ENCODE data around the gene SPTLC2. TPM values are rescaled to one million over a fixed set of nuclear protein-coding genes. Genes with fewer than 3 reads are reported as not detected.

SPTLC2 gene
- total and polyA plus RNA-seq, 2 of the 8 experiments (the other 6 are each of a cell fraction or from before 2014, with no cell fraction given): 8.9 to 35.1 TPM

- CTCF ChIA-PET (ENCODE audit: partially characterized antibody): interaction anchor here (0.7 to 3.1 kb wide), 3 partner anchors 10 to 695 kb away, joined by 3 to 14 read pairs (median 3); no protein-coding TSS in a partner anchor
- Histone ChIP-seq H2BK20ac (ENCODE audit: low read length) (no peak overlapping the region), H2BK15ac (ENCODE audit: low read length) (no peak overlapping the region), H3K14ac (ENCODE audit: insufficient read length) (no peak overlapping the region), H3K27me3 (replicated peaks in 1 of 4; ENCODE audit: control insufficient read depth in 3 of 4, extremely low read depth in 1 of 4, insufficient read depth in 3 of 4, low read length in 3 of 4) (no peaks in the 10 kb centered on the region), H3K9ac (replicated peaks in 1 of 4; ENCODE audit: extremely low read depth in 1 of 4, low read depth in 3 of 4, low read length in 3 of 4) (no peak overlapping the region), H2AK5ac (ENCODE audit: low read depth, low read length) (no peak overlapping the region), H3K79me2 (ENCODE audit: control insufficient read depth in 1 of 2, insufficient read depth in 2 of 2, low read length in 2 of 2) (no peaks in the 10 kb centered on the region), H4K5ac (ENCODE audit: insufficient read length, low read depth, low read length) (no peak overlapping the region), H2AFZ (ENCODE audit: low read length) (no peak overlapping the region), H4K20me1 (replicated peaks in 1 of 2; ENCODE audit: control insufficient read depth in 1 of 2, insufficient read depth in 2 of 2, low read length in 2 of 2) (no peaks in the 10 kb centered on the region), H3K4me1 (replicated peaks in 1 of 4; ENCODE audit: control insufficient read depth in 3 of 4, insufficient read depth in 4 of 4, low read length in 3 of 4) (no peaks in the 10 kb centered on the region; a peak in 1 of 7 replicates), H3K23ac (ENCODE audit: insufficient read length) (no peak overlapping the region), H4K91ac (replicated peaks; ENCODE audit: insufficient read length, low read length) (no peak overlapping the region), H2BK5ac (ENCODE audit: low read depth, low read length) (no peak overlapping the region), H3K18ac (ENCODE audit: extremely low read depth, low read length) (no peak overlapping the region), H2BK12ac (ENCODE audit: low read depth, low read length) (no peak overlapping the region), H3K23me2 (ENCODE audit: low read depth, low read length) (no peaks in the 10 kb centered on the region), H4K8ac (ENCODE audit: extremely low read depth, insufficient read depth, low read length) (no peak overlapping the region), H2BK120ac (replicated peaks; ENCODE audit: low read depth, low read length) (no peak overlapping the region), H3K4ac (replicated peaks; ENCODE audit: insufficient read length, low read depth, low read length) (no peak overlapping the region), H3K56ac (replicated peaks; ENCODE audit: insufficient read length, low read depth, low read length) (no peak overlapping the region), H3K79me1 (ENCODE audit: low read depth, low read length) (no peaks in the 10 kb centered on the region), H3K4me2 (ENCODE audit: insufficient read depth in 1 of 2, low read depth in 2 of 2, low read length in 2 of 2) (no peak overlapping the region), H3K9me3 (ENCODE audit: insufficient read depth in 2 of 2, low read depth in 1 of 2, low read length in 1 of 2) (no peaks in the 10 kb centered on the region), H3K4me3 (ENCODE audit: extremely low read depth in 1 of 4, insufficient read depth in 2 of 4, low read depth in 3 of 4, low read length in 4 of 4) (no peak overlapping the region), H3K27ac (ENCODE audit: low read depth, low read length) (no peak overlapping the region), H3K36me3 (ENCODE audit: control insufficient read depth in 2 of 4, insufficient read depth in 4 of 4, low read length in 3 of 4) (no peaks in the 10 kb centered on the region; a peak in 1 of 8 replicates)
- POLR2A ChIA-PET (ENCODE audit: partially characterized antibody): interaction anchor here (0.9 kb wide), 1 partner anchor 11 kb away, joined by 3 read pairs; no protein-coding TSS in a partner anchor
- FAIRE-seq (no peak), DNase-seq (ENCODE audit: low read depth in 1 of 2, low spot score in 2 of 2) (no peak)
- WGBS, 2 experiments (ENCODE audit: extremely low coverage in 1 of 2, insufficient coverage in 1 of 2, insufficient read length in 1 of 2, insufficient replicate concordance in 2 of 2, low coverage in 1 of 2, low lambda C conversion rate in 2 of 2, missing lambda C conversion rate in 1 of 2): 87% methylated on average over 7 of the region's 7 CpGs; no CpG with 5 or more reads in 1 of the 2 experiments
- no peak for TF ChIP-seq GTF2F1 (IDR thresholded peaks at IDR 0.05; ENCODE audit: borderline replicate concordance, low read depth, low read length)
- TF ChIP-seq ZNF274 (IDR thresholded peaks at IDR 0.05; ENCODE audit: borderline replicate concordance, extremely low read depth, low read length): no peak
- TF ChIP-seq CTCF (IDR thresholded peaks at IDR 0.05; ENCODE audit: control extremely low read depth in 1 of 3, insufficient read depth in 1 of 3, low read depth in 1 of 3, low read length in 3 of 3): no peak
- no peak for TF ChIP-seq TAF1 (IDR thresholded peaks at IDR 0.05; ENCODE audit: low read depth, low read length)
- TF ChIP-seq SIRT6 (IDR thresholded peaks at IDR 0.05; ENCODE audit: low read length): no peak
- TF ChIP-seq BACH1 (IDR thresholded peaks at IDR 0.05; ENCODE audit: low read length): no peak
- no peak for TF ChIP-seq GABPA (IDR thresholded peaks at IDR 0.05; ENCODE audit: borderline replicate concordance, insufficient read depth, low read length)
- TF ChIP-seq EGR1 (IDR thresholded peaks at IDR 0.05; ENCODE audit: borderline replicate concordance, low read depth, low read length): no peak
- TF ChIP-seq SIN3A (conservative IDR thresholded peaks at IDR 0.05 in 1 of 2, IDR thresholded peaks at IDR 0.05 in 1 of 2; ENCODE audit: low read depth in 1 of 2, low read length in 2 of 2): no peak
- TF ChIP-seq CBX8 (IDR thresholded peaks at IDR 0.05; ENCODE audit: borderline replicate concordance, low read depth, low read length): no peak
- TF ChIP-seq BRCA1 (IDR thresholded peaks at IDR 0.05; ENCODE audit: low read depth, low read length): no peak
Observed at GRCh38 chr14:77488558-77488957, 127.9 kb downstream of the SPTLC2 start.
